Stimulated activated CD4-positive, alpha-beta T cell treated with anti-CD3 and anti-CD28 coated beads, Interleukin-15, amount 100 ng/mL, for 1 hour (primary cell): Measurements from ENCODE around the gene MCM8.

ENCODE experiments used
- DNase-seq, 2 donors: peaks; one replicate each; pipeline ENCODE4 v3.0.0-alpha.2; 2020; ENCODE audit warnings: low read depth in 1 of 2, low spot score in 1 of 2

Gene MCM8

GRCh38 chr20:6040958-6041807, 90.7 kb downstream of the MCM8 start:
- DNase-seq, result no peak

GRCh38 chr20:6041808-6042265, 91.4 kb downstream of the MCM8 start:
- no peak for DNase-seq

- no peak for DNase-seq
These were observed 93.7 kb downstream of the MCM8 start for GRCh38 chr20:6044115-6044514.

GRCh38 chr20:6045566-6045965, 95.1 kb downstream of the MCM8 start:
- no peak for DNase-seq

- DNase-seq, result no peak
These were observed 96.0 kb downstream of the MCM8 start for GRCh38 chr20:6046432-6046831.

- no peak for DNase-seq
These were observed 97.9 kb downstream of the MCM8 start for GRCh38 chr20:6048391-6048790.
